Body of pancreas (tissue), 4 donors: ENCODE results near the gene IFRD2.

Experiments used
- CTCF ChIP-seq, 7 experiments: fragments of 450-650 bp in 4 of 7; fragments of 200-600 bp in 3 of 7; sonication (generic) in 3 of 7; IDR thresholded peaks; one replicate each; pipeline ENCODE4 v1.5.1; 2016 to 2019; ENCODE audit warnings: antibody characterized with exemption in 7 of 7
- POLR2A ChIP-seq, 3 donors: fragments of 450-650 bp; IDR thresholded peaks; one replicate each; pipeline ENCODE4 v1.6.1; 2016; ENCODE audit warnings: antibody characterized with exemption in 3 of 3, mild to moderate bottlenecking in 2 of 3

DNA sequence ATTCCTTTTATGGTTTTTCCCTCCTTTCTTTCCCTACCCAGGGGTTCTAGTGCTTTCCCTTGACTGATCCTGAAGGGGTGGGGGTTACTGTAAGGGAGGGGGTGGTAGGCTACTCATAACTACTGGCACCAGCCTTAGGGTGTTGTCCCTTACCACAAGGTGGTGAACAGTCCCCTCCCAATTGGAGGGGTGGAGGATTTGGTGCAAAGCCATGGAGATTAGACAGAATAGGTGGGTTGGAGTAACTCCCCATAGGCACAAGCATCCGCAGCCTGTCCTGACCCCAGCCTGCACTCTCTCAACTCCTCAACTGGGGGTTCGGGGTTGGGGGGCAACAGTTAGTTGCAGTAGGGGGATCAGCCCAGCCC is 32.9 kb upstream of the IFRD2 start:
- TF ChIP-seq CTCF (IDR thresholded peaks at IDR 0.05) (no peak), POLR2A (IDR thresholded peaks at IDR 0.05) (no peak)
